H9 (cell line): ENCODE data around the gene LDLRAP1. TPM values are rescaled to one million over a fixed set of nuclear protein-coding genes. Genes with fewer than 3 reads are reported as not detected.

ENCODE experiments used
- DNase-seq: peaks from one replicate; pipeline ENCODE4 v3.0.0-alpha.2; 2017
- H2AFZ ChIP-seq: one replicate; pipeline ENCODE4 v1.6.1; 2013; ENCODE audit warnings: mild to moderate bottlenecking, low read length, control low read depth, moderate library complexity
- H2AK5ac ChIP-seq: 2 replicates; pipeline ENCODE4 v1.6.1; 2013; ENCODE audit warnings: low read length, control low read depth, mixed read lengths; ENCODE audit not compliant: insufficient read length
- H2BK120ac ChIP-seq: one replicate; pipeline ENCODE4 v1.6.1; 2013; ENCODE audit warnings: low read depth, mild to moderate bottlenecking, low read length, control low read depth, inconsistent platforms; ENCODE audit not compliant: poor library complexity, severe bottlenecking
- H2BK12ac ChIP-seq: 2 replicates; pipeline ENCODE4 v1.6.1; 2013; ENCODE audit warnings: low read length, control low read depth, mixed read lengths, low read depth; ENCODE audit not compliant: insufficient read length
- H2BK15ac ChIP-seq: 2 replicates; pipeline ENCODE4 v1.6.1; 2013; ENCODE audit warnings: low read depth, low read length, control low read depth
- H2BK20ac ChIP-seq: one replicate; pipeline ENCODE4 v1.6.1; 2013; ENCODE audit warnings: low read depth, mild to moderate bottlenecking, low read length, control low read depth, inconsistent platforms; ENCODE audit not compliant: poor library complexity, severe bottlenecking
- H2BK5ac ChIP-seq: 2 replicates; pipeline ENCODE4 v1.6.1; 2013; ENCODE audit warnings: low read length, control low read depth, mixed read lengths; ENCODE audit not compliant: insufficient read length
- H3K14ac ChIP-seq: 2 replicates; pipeline ENCODE4 v1.6.1; 2013; ENCODE audit warnings: low read length, control low read depth; ENCODE audit not compliant: insufficient read depth
- H3K18ac ChIP-seq: 2 replicates; pipeline ENCODE4 v1.6.1; 2013; ENCODE audit warnings: low read depth, mild to moderate bottlenecking, mixed read lengths, low read length, control low read depth; ENCODE audit not compliant: insufficient read length
- H3K23ac ChIP-seq: 2 replicates; pipeline ENCODE4 v1.6.1; 2013; ENCODE audit warnings: low read length, control low read depth, mixed read lengths, low read depth; ENCODE audit not compliant: insufficient read length
- H3K23me2 ChIP-seq: 2 replicates; pipeline ENCODE4 v1.6.1; 2013; ENCODE audit warnings: low read depth, mild to moderate bottlenecking, mixed read lengths, low read length, control low read depth; ENCODE audit not compliant: insufficient read length, poor library complexity, severe bottlenecking
- H3K27ac ChIP-seq: 2 replicates; pipeline ENCODE4 v1.5.1; 2013; ENCODE audit warnings: low read length, control low read depth, mixed read lengths, low read depth; ENCODE audit not compliant: insufficient read length
- H3K27me3 ChIP-seq: 2 replicates; pipeline ENCODE4 v1.6.1; 2013; ENCODE audit warnings: low read length, control low read depth, inconsistent platforms; ENCODE audit not compliant: insufficient read depth
- H3K4ac ChIP-seq: 2 replicates; pipeline ENCODE4 v1.6.1; 2013; ENCODE audit warnings: low read depth, mild to moderate bottlenecking, control low read depth, inconsistent platforms, low read length, moderate library complexity
- H3K4me1 ChIP-seq: 2 replicates; pipeline ENCODE4 v1.6.1; 2013; ENCODE audit warnings: low read length, control low read depth, inconsistent platforms; ENCODE audit not compliant: insufficient read depth
- H3K4me2 ChIP-seq: 2 replicates; pipeline ENCODE4 v1.6.1; 2013; ENCODE audit warnings: low read length, control low read depth, mixed read lengths; ENCODE audit not compliant: insufficient read length, insufficient read depth
- H3K56ac ChIP-seq: 2 replicates; pipeline ENCODE4 v1.6.1; 2013; ENCODE audit warnings: low read depth, mild to moderate bottlenecking, mixed read lengths, low read length, control low read depth; ENCODE audit not compliant: insufficient read length
- H3K79me1 ChIP-seq: 2 replicates; pipeline ENCODE4 v1.6.1; 2013; ENCODE audit warnings: low read depth, mild to moderate bottlenecking, moderate library complexity, low read length, control low read depth, inconsistent platforms; ENCODE audit not compliant: insufficient read depth, poor library complexity, severe bottlenecking
- H3K79me2 ChIP-seq: 2 replicates; pipeline ENCODE4 v1.6.1; 2013; ENCODE audit warnings: low read length, control low read depth, inconsistent platforms; ENCODE audit not compliant: insufficient read depth
- H3K9ac ChIP-seq: 2 replicates; pipeline ENCODE4 v1.6.1; 2013; ENCODE audit warnings: low read length, control low read depth, mixed read lengths; ENCODE audit not compliant: insufficient read length; ENCODE audit errors: extremely low read depth
- H3K9me3 ChIP-seq: one replicate; pipeline ENCODE4 v1.6.1; 2013; ENCODE audit warnings: low read depth, low read length, inconsistent platforms; ENCODE audit not compliant: control insufficient read depth
- H3T11ph ChIP-seq: one replicate; pipeline ENCODE4 v1.6.1; 2013; ENCODE audit warnings: mild to moderate bottlenecking, low read length, control low read depth, inconsistent platforms
- H4K20me1 ChIP-seq: one replicate; pipeline ENCODE4 v1.6.1; 2013; ENCODE audit not compliant: control insufficient read depth, insufficient read length, insufficient read depth
- H4K5ac ChIP-seq: 2 replicates; pipeline ENCODE4 v1.6.1; 2013; ENCODE audit warnings: low read depth, mild to moderate bottlenecking, mixed read lengths, low read length, control low read depth; ENCODE audit not compliant: insufficient read length
- H4K8ac ChIP-seq: replicated peaks from 2 replicates; pipeline ENCODE4 v1.6.1; 2013; ENCODE audit warnings: low read length, control low read depth, mixed read lengths, low read depth; ENCODE audit not compliant: insufficient read length
- H4K91ac ChIP-seq: 2 replicates; pipeline ENCODE4 v1.6.1; 2013; ENCODE audit warnings: low read depth, mild to moderate bottlenecking, moderate library complexity, mixed read lengths, low read length, control low read depth; ENCODE audit not compliant: insufficient read length
- H3K27ac Mint-ChIP-seq, 3 experiments: 2 replicates in 2 of 3; 3 replicates in 1 of 3; pipeline ENCODE4 v1.8.0; 2020 to 2021; ENCODE audit warnings: mixed read lengths in 3 of 3, mild to moderate bottlenecking in 1 of 3, moderate library complexity in 1 of 3
- H3K27me3 Mint-ChIP-seq: 2 replicates; pipeline ENCODE4 v1.8.0; 2021; ENCODE audit warnings: low read depth, mild to moderate bottlenecking, moderate library complexity, mixed read lengths
- H3K36me3 Mint-ChIP-seq, 3 experiments: 2 replicates in 2 of 3; 3 replicates in 1 of 3; pipeline ENCODE4 v1.8.0; 2020 to 2021; ENCODE audit warnings: low read depth in 3 of 3, mixed read lengths in 3 of 3; ENCODE audit not compliant: insufficient read depth in 1 of 3
- H3K4me1 Mint-ChIP-seq, 2 experiments: 2 replicates each; pipeline ENCODE4 v1.8.0; 2020; ENCODE audit warnings: mixed read lengths in 2 of 2
- H3K4me3 Mint-ChIP-seq, 2 experiments: 2 replicates in 1 of 2; 3 replicates in 1 of 2; pipeline ENCODE4 v1.8.0; 2020 to 2021; ENCODE audit warnings: mild to moderate bottlenecking in 2 of 2, mixed read lengths in 2 of 2, moderate library complexity in 1 of 2
- H3K9me3 Mint-ChIP-seq, 2 experiments: 2 replicates in 1 of 2; 3 replicates in 1 of 2; pipeline ENCODE4 v1.8.0; 2020; ENCODE audit warnings: mild to moderate bottlenecking in 2 of 2, mixed read lengths in 2 of 2, moderate library complexity in 1 of 2
- WGBS: extraction: QIAGEN DNeasy Blood & Tissue Kit; methylation state at CpG from one replicate; pipeline ENCODE4 v1.1.7; 2013; ENCODE audit warnings: missing lambda C conversion rate, low lambda C conversion rate, mixed read lengths; ENCODE audit not compliant: insufficient read length; ENCODE audit errors: extremely low coverage; 5-methylcytosine and 5-hydroxymethylcytosine counted together
- total RNA-seq: library from RNA; stranded (reverse); gene quantifications from 2 replicates; pipeline ENCODE4 v1.2.1, GENCODE V29; 2021
- TF ChIP-seq, protein P1 (sequence below): fragments of 200-600 bp; sonication (generic); conservative IDR thresholded peaks from 3 replicates; pipeline ENCODE4 v1.8.0; 2021; ENCODE audit warnings: antibody characterized with exemption, mild to moderate bottlenecking

Gene LDLRAP1
- total RNA-seq, 1 experiment from 2014 or later, result 15.7 TPM

DNA sequence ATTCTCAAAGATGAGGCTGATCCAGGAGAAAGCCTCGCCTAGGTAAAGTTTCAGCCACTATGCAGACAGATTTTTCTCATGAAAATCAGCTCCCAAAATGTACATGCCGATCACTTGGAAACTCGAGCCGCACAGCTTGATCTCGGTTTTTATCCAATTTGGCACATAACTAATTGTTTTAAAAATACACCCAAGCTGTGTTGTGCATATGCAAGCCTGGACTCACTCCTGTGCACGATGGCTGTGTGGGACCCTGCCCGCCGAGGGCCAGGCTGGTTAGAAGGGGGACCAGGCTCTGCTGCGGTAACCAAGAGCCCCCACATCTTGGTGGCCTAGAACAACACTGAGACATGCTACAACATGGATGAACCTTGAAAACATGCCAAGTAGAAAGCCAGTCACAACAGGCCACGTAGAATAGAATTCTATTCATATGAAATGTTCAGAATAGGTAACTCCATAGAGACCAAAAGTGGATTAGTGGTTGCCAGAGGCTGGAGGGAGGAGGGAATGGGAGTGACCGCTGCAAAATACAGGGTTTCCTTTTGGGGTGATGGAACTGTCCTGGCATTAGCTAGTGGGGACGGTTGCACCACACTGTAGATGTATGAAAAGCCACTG lies 16.1 kb upstream of the LDLRAP1 start:
- Histone ChIP-seq H4K5ac (no peak overlapping the region), H4K20me1 (no peaks in the 10 kb centered on the region), H3K23ac (no peak overlapping the region), H3K4me1 (no peaks in the 10 kb centered on the region), H3K79me1 (no peaks in the 10 kb centered on the region), H2BK20ac (no peak overlapping the region), H3K23me2 (no peaks in the 10 kb centered on the region), H2BK15ac (no peak overlapping the region), H3K4me2 (no peak overlapping the region), H2BK12ac (no peak overlapping the region), H3K79me2 (no peaks in the 10 kb centered on the region), H3K18ac (no peak overlapping the region), H3K14ac (no peak overlapping the region), H2AFZ (no peak overlapping the region), H3T11ph (no peak overlapping the region), H3K27me3 (no peaks in the 10 kb centered on the region), H2BK120ac (no peak overlapping the region), H2AK5ac (no peak overlapping the region), H3K4ac (no peak overlapping the region), H3K9ac (no peak overlapping the region), H3K27ac (no peak overlapping the region), H4K91ac (no peak overlapping the region), H3K9me3 (no peaks in the 10 kb centered on the region), H4K8ac (no peak overlapping the region), H2BK5ac (no peak overlapping the region), H3K56ac (no peak overlapping the region)
- no CpG with 5 or more reads among the region's 12 CpGs for WGBS
- TF ChIP-seq, protein P1, sequence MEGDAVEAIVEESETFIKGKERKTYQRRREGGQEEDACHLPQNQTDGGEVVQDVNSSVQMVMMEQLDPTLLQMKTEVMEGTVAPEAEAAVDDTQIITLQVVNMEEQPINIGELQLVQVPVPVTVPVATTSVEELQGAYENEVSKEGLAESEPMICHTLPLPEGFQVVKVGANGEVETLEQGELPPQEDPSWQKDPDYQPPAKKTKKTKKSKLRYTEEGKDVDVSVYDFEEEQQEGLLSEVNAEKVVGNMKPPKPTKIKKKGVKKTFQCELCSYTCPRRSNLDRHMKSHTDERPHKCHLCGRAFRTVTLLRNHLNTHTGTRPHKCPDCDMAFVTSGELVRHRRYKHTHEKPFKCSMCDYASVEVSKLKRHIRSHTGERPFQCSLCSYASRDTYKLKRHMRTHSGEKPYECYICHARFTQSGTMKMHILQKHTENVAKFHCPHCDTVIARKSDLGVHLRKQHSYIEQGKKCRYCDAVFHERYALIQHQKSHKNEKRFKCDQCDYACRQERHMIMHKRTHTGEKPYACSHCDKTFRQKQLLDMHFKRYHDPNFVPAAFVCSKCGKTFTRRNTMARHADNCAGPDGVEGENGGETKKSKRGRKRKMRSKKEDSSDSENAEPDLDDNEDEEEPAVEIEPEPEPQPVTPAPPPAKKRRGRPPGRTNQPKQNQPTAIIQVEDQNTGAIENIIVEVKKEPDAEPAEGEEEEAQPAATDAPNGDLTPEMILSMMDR, result no peak
- Mint-ChIP-seq H3K27ac (no peak overlapping the region), H3K27me3 (peaks cover 5% of the 10 kb centered on the region), H3K9me3 (peaks cover 2 to 9% of the 10 kb centered on the region in 2 experiments; a peak in 3 of 5 replicates), H3K36me3 (no peaks in the 10 kb centered on the region; a peak in 1 of 7 replicates), H3K4me1 (peaks cover under 1 to 3% of the 10 kb centered on the region in 2 experiments; a peak in 2 of 4 replicates), H3K4me3 (no peak overlapping the region)
- DNase-seq, result no peak
